Measurements from ENCODE around the gene HDAC1.
"Not testable (repeated sequence)": the region's sequence is repeated elsewhere in the genome, so short reads cannot be mapped to it uniquely, and the experiment has no call there.

The HDAC1 gene

DNA sequence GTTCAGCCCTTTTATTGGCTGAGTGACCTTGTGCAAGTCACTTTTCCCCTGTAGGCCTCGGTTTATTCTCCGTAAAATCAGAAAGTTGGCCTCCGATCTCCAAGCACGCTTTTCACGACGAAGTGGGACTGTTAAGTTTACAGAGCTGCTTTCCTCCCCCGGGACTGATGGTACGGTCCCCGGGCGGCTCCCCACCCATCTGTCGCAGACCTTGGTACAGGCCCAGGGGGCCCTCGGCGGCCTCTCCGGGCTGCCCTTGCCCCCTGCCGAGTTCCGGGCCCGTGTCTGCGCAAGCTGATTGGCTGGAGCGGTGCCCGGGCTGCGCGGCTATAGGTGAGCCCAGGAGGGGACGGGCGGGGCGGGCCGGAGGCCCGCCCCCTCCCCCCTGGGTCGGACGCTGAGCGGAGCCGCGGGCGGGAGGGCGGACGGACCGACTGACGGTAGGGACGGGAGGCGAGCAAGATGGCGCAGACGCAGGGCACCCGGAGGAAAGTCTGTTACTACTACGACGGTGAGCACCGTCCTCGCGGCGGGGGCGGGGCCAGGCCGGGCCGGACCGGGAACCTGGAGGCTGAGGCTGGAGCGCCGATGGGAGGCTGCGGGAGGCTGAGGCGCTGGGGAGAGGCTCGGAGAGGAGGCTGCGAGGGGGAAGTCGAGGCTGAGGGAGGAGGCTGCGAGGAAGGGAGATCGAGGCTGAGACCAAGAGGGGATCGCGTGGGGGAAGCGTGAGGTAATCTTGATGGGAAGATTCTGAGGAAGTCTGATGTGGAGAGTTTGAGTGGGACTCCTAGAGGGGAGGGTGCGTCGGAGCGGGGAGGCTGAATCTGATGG, at the start of gene HDAC1:
Gene HDAC1 (plus strand): TSS at position 376 of the 831 bp plus-strand sequence. CDS start 87 bp downstream, at position 463.
- peak; percentile 92 to 94 for DNase-seq (ENCODE audit: low read depth in 2 of 2)

- no peak for DNase-seq (ENCODE audit: low read depth in 2 of 2)
Measured at GRCh38 chr1:32242341-32242851, 49.5 kb upstream of the HDAC1 start.

DNA sequence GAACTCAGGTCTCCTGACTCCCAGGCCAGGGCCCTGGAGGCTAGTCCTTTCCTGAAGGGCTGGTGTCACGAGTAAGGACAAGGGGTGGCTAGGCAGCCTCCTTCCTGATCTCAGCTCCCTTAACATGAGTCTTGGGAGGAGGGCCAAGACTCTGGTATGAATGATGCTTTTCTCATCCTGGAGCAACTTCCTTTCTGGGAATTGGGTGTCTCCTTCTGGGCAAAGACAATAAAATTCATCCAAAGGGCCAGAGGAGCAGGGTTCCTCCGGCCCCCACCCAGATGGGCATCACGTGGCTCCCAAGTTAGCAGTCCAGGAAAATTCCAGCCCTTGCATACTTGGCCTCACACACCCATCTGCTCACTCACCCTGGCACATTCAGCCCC, 45.0 kb upstream of the HDAC1 start, which contains the start of gene FAM167B:
Gene FAM167B (plus strand): TSS at position 335 of the 386 bp plus-strand sequence. CDS start 200 bp downstream, outside the sequence.
- no peak for DNase-seq (ENCODE audit: low read depth in 2 of 2)

DNA sequence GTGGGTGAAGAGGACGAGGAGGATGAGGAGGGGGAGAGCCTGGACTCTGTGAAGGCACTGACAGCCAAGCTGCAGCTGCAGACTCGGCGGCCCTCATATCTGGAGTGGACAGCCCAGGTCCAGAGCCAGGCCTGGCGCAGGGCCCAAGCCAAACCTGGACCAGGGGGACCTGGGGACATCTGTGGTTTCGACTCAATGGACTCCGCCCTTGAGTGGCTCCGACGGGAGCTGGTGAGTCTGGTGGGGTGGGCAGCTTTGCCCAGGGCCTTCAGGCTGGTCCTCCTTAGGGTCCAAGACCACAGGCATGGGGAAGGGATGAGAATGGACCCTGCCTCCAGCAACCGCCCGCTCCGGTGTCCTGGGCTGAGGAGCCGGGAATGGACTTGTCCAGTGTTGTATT, 44.4 kb upstream of the HDAC1 start:
- DNase-seq (ENCODE audit: low read depth in 2 of 2), result no peak

GRCh38 chr1:32247983-32248889, 43.6 kb upstream of the HDAC1 start:
- peak; percentile 60 to 76 for DNase-seq (ENCODE audit: low read depth in 2 of 2)

- DNase-seq (ENCODE audit: low read depth in 2 of 2), result peak; percentile 56 to 72
Measured at GRCh38 chr1:32249831-32250525, 41.9 kb upstream of the HDAC1 start.

DNA sequence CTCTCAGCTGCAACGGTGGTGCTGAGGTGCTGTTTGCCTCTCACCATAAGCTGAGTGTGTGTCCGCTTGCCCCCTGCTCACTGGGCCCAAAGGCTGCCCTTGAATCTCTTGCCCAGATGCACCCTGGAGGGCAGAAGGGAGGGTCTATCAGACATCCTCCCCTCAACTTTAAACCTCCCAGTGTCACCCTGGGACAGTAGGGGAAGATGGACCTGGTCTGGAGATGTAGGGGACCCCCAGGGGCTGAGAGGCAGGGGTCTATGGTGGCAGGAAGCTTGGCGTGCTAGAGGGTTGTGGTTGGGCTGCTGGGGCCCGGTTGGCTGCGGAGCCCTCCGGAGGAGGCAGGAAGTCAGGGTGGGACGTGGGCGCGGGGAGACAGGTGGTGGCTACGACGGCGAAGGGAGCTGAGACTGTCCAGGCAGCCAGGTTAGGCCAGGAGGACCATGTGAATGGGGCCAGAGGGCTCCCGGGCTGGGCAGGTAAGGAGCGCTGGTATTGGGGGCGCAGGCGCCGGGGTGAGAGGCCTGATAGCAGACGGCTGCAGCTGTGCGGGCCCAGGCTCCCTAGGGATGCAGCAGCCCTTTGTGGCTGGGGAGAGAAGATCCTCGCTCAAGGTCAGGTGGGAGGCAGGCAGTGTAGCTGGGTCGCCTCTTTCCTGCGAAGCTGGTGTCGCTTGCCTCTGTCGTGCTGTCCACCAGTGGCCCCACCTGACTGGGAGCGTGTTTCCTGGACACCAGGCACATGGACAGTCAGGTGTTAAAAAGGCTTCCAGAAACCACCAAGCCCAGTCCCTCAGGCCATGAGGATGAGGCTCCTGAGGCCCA, 40.8 kb upstream of the HDAC1 start, which contains the start of gene LCK:
Gene LCK (plus strand): TSS at position 373 of the 824 bp plus-strand sequence. CDS start 23,065 bp downstream, outside the sequence.
- DNase-seq (ENCODE audit: low read depth in 2 of 2), result peak; percentile 47 to 59

- DNase-seq (ENCODE audit: low read depth in 2 of 2), result no peak
Measured at GRCh38 chr1:32255072-32256071, 36.5 kb upstream of the HDAC1 start.

GRCh38 chr1:32256473-32257226, 35.2 kb upstream of the HDAC1 start:
- DNase-seq (ENCODE audit: low read depth in 2 of 2), result no peak

DNA sequence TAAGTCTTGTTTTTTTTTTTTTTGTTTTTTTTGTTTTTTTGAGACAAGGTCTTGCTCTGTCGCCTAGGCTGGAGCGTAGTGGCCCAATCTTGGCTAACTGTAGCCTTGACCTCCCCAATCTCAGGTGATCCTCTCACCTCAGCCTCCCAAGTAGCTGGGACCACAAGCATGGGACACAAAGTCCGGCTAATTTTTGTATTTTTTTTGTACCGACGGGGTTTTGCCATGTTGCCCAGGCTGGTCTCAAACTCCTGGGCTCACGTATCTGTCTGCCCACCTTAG, 34.7 kb upstream of the HDAC1 start:
- no peak for DNase-seq (ENCODE audit: low read depth in 2 of 2)

GRCh38 chr1:32263236-32263593, 28.7 kb upstream of the HDAC1 start:
- DNase-seq (ENCODE audit: low read depth in 2 of 2), result not testable (repeated sequence)

DNA sequence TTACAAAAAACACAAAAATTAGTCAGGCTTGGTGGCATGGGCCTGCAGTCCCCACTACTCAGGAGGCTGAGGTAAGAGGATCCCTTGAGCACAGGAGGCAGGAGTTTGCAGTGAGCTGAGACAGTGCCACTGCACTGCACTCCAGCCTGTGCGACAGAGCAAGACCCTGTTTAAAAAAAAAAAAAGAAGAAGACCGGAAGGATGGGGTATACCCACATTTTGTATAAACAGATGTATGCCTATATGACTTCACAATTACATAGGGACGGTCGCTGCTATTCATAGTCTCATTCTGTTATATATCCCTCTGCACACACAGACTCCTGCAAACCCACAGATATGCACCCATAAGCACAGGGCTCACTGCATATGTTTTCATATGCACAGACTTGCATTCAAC, 28.1 kb upstream of the HDAC1 start:
- no peak for DNase-seq (ENCODE audit: low read depth in 2 of 2)

GRCh38 chr1:32265846-32266245, 26.0 kb upstream of the HDAC1 start:
- no peak for DNase-seq (ENCODE audit: low read depth in 2 of 2)

DNA sequence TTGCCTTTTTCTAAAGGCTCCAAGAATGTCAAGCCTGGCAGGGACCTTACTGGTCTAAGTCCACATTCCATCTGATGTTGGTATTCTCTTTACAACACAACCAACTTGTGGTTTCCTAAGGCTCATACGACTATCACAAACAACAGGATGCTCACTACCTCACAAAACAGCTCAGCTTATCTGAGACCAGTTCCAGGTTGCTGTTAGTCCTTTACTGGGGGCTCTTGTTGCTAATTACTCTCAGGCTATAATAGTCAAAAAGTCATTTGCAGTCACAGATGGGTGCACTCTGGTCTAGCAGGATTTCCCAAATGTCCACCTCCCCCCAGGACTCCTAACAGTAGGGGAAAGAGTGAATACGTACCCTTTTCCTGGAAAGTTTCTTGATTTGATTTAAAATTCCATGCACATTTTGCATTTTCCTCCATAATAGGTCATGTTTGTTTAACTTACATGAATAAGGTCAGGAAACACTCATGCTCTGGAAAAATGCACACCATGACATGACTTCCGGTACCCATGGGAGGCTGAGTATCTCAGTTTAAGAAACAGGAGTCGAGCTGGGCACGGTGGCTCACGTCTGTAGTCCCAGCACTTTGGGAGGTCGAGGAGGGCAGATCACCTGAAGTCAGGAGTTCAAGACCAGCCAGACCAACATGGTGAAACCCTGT, 24.8 kb upstream of the HDAC1 start:
- DNase-seq (ENCODE audit: low read depth in 2 of 2), result no peak

GRCh38 chr1:32269744-32270143, 22.1 kb upstream of the HDAC1 start:
- DNase-seq (ENCODE audit: low read depth in 2 of 2), result no peak

GRCh38 chr1:32272557-32273390, 19.1 kb upstream of the HDAC1 start:
- DNase-seq (ENCODE audit: low read depth in 2 of 2), result no peak

- DNase-seq (ENCODE audit: low read depth in 2 of 2), result peak; percentile 62 to 81
Measured at GRCh38 chr1:32273391-32274208, 18.3 kb upstream of the HDAC1 start.

Measured in stimulated activated CD4-positive, alpha-beta T cell treated with anti-CD3 and anti-CD28 coated beads, Interleukin-1b, Interleukin-23, amount 100 ng/mL, for 4 hours (primary cell).